GM18498 (cell line): ENCODE measurements around the gene CAMK1D.

Experiments used
- ATAC-seq: cut with Tn5 transposase; IDR thresholded peaks from one replicate; pipeline ENCODE4 v1.9.1; 2021; ENCODE audit warnings: mild to moderate bottlenecking, moderate library complexity; ENCODE audit not compliant: unreplicated experiment

Gene CAMK1D

DNA sequence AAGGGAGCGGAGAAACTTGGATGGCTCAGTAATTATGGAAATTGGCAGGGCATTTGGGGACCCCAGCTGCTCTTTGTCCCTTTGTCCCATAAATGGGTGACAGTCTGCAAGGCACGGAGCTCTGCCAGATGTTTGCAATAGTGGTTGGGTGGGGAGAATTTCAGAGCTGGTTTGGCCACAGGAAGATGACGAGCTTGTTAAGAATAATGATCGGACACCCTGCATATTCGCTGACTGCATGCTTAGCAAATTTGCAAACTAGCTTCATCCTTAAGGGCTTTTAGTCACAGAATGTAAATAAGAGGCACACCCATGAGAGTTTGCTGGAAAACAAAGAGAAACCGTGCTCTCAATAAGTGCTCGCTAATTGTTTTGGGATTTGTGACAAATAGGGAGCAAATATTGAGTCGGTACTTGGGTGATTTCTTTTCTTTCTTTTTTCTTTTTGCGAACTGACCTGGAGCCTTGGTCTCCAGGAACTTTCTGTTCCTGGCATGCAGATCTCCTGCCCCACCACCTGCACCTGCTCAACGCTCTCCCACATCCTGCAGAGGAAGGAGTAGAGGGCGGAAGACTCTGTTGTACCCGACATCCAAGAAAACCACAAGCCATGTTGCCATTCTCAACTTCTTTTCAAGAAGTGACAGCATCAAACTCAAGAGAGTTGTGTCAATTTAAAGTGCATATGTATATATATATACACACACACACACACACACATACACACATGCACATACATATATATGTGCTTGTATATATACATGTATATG lies 238.9 kb downstream of the CAMK1D start:
- ATAC-seq = no peak

DNA sequence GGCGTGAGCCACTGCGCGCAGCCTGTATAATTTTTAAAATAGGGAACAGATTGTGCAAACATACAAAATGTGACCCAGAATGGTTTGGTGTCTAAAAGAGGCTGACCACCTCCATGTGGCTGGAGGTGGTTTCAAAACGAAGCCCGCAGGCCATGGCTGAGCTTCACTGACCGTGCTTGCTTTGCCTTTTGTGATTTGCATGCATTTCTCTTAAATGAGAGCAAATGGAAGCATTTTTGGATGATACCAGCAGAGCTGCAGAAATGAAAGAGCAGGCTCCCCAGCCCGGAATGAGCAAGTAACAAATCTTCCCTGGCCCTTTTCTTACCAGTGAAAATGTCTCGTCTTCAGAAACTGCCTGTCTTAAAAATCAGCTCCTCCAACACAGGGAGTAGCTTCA lies 239.9 kb downstream of the CAMK1D start:
- ATAC-seq = no peak

DNA sequence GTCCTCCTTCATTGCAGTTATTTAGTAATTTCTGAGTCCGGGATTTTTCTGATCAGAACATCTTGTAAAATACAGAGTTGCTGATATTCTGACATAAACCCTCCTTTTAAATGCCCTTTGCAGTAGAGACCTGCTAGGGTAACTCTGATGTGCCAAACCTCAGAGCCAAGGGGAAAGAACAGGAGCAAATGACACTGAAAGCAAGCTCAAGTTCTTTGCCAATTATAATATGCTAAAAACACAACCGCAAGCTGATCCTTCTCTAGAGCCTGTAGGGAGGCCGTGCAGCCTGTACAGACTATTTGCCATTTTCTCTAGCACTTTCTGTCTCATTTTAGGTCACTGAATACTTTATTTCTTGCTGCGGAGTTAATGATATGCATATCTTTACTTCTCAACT lies 240.4 kb downstream of the CAMK1D start:
- ATAC-seq = no peak

DNA sequence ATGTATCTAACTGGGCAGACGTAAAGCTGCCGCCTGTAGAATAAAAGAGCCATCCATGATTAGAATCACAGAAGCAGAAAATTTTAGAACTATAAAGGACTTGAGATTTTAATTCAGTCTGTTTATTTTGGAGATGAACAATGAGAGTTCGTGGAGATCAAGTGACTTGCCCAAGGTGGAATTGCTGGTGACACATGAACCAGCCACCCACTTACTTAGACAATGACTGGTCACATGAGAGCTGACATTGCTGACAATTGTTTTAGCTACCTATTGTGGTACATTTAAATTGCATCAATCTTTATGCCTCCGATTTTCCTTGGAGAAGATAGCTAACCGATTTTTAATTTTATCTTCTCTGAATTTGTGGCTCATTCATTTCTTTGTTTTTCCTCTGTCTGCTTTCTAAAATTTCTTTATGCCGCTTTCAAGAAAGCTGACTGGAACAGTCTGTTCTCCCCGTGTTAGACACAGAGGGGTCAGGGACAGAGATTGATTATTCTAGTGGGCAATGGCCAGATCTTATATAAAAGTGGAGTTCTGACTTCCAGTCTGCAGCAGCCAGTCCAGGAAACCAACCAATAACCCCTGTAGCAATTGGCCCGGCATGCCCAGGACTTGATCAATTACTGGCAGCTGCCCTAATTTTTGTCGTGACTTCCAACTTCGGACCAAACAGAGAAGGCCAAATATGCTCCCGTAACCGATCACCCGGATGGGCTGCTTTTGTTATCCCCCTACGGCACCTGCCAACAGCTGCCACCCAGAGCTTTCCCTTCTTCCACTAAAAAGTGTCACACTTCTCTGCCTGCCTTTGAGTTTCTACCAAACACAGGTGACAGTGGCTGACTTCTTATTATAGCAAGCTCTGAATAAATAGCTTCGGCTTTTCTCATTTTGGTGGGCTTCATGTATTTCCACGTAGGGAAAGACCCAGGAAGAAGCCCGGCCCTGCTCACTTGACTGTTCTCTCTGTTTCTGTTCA lies 241.6 kb downstream of the CAMK1D start:
- no peak for ATAC-seq

DNA sequence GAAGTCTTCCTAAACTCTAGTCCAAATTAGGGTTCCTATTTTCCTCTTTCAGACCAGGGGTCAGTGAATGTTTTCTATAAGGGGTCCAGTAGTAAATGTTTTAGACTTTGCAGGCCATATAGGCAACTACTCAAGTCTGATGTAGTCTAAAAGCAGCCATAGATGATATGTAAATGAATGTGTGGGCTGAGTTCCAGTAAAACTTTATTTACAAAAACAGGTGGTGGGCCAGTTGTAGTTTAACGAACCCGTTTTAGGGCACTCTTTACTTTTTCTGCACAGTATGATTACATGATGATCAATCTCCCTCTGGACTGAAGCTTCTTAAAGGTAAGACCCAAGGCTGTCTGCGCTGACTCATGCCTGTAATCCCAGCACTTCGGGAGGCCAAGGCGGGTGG lies 243.6 kb downstream of the CAMK1D start:
- ATAC-seq = no peak

DNA sequence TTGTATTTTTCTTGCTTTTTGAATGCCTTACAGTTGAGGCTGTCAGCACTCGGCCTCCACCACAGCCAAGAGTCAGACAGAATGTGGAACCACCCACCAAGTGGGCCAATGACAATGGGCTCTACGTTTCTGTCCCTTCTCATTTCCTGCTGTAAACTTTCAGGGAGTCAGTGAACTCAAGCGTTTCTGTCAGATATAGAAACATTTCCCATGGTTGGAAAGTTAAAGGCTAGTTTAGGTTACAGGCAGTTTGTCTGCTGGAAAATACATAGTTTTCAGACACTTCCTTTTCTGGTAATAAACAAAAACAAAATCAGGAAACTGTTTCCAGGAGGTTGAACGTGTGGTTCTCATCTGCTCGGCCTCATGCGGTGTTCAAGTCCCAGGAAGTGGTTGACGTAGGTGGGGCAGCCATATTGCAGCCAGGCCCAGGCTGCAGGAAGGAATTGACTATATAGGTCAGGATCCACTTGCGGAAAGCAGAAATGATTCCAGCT lies 245.1 kb downstream of the CAMK1D start:
- ATAC-seq = no peak

DNA sequence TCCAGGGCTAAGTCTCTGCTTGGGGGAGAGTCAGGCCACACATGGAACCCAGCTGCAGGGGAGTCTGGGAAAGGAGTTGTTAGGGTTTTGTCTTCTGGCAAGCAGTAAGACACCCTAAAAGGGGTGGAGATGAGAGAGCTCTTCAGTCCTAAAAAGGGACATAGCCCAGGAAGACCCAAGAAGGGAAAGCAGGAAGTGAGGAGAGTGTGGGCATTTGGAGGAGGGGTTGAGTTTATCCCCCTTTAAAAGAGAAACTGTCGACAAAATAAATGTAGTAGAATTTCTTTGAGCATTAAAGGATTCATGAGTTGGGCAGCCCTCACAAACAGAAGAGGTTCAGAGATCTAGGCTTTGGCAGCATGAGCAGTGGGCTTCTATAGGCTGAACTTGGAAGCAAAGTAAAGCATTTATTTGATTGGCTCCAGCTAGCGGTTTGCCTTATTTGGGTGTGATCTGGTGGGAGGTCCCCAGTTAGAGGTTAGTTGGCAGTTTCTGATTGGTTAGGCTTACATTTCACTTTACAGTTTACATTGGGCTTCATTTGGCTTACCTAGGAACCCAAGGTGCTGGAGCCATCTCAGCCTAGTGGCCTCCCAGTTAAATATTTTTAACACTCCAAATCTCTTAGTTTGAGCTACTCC lies 246.7 kb downstream of the CAMK1D start:
- no peak for ATAC-seq

DNA sequence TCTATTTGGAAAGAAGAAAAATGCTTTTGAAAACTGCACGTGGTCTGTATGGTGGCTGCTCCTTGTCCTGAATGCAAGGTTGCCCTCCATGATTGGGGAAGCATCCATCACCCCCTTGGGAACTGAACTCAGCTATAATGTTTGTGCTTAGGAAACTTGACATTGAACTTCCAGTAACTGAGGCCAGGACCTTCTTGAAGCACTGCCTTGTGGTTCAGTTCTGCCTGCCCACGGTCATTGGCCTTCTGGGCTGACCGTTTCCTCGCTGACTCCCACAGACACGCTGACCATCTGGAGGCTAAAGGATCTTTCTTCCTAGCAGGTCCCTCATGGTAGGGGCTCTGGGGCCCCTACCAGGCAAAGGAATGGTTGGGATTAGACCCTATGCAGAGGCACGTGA lies 247.8 kb downstream of the CAMK1D start:
- no peak for ATAC-seq

DNA sequence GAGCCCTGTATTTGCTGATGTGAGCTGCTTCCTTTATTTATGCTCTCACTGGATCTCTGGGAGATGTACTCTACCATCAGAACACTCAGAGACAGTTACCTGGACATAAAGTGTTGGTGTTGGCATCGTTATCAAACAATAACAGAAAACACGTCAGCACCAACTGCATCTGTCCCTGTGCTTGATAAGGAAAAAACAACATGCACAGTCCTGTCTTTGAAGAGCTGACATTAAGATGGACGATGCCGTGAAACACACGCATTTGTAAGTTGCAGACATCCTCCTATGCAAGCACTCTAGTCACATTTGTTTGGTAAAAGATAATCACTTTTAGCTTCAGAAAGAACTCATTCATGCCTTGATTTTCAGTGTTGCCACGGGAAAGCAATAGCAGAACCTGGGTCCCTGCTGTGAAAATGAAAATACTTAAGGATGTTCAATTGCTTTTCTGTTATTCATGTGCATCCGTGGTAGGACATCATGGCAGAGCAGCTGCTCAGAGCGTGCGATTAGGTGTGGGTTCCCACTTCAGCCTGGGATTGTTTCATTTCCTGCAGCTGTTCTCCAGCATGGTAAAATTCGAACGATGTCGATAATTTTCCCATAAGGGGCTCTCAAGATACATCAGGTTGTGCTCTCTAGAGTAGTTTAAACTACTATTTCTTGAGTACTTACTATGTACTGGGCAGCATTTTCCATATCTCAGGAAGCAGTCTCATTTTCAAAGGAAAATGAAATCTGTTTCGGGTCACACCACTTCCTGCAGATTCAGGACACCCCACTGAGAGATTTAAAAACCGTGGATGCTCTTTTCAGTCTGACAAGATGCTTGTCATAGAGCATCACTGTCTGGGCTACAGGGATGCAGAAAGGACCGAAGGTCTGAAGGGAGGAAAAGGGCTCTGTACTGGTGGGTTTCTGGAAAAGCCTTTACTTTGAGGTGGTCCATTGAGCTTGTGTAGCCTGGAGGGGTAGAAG lies 248.7 kb downstream of the CAMK1D start:
- ATAC-seq = no peak

DNA sequence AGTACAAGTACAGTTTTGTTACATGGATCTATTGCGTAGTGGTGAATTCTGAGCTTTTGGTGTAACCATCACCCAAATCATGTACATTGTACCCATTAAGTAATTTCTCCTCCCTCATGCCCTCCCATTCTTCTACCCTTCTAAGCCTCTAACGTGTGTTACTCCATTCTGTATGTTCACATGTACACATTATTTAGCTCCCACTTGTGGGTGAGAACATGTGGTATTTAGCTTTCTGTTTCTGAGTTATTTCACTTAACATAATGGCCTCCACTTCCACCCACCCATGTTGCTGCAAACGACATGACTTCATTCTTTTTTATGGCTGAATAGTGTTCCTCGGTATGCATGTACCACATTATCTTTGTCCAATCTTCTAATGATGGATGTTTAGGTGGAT lies 251.3 kb downstream of the CAMK1D start:
- ATAC-seq = no peak

DNA sequence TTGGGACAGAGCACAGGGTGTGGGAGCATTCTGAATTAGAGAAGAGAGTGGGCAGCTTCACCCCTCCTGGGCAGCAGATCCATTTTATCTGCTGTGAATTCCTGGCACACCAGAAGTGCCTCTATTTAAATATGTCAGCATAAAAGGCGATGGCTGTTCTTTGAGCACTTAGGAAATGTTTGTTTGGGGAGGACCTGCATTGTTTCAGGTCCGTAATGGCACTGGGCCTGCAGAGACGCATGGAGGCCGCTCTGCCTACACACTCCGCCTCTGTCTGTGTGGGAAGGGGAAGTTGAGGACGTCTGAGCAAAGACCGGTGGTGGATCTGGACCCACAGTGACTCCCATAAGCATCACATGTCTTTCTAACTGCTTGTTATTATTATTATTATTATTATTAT lies 253.2 kb downstream of the CAMK1D start:
- ATAC-seq = no peak

DNA sequence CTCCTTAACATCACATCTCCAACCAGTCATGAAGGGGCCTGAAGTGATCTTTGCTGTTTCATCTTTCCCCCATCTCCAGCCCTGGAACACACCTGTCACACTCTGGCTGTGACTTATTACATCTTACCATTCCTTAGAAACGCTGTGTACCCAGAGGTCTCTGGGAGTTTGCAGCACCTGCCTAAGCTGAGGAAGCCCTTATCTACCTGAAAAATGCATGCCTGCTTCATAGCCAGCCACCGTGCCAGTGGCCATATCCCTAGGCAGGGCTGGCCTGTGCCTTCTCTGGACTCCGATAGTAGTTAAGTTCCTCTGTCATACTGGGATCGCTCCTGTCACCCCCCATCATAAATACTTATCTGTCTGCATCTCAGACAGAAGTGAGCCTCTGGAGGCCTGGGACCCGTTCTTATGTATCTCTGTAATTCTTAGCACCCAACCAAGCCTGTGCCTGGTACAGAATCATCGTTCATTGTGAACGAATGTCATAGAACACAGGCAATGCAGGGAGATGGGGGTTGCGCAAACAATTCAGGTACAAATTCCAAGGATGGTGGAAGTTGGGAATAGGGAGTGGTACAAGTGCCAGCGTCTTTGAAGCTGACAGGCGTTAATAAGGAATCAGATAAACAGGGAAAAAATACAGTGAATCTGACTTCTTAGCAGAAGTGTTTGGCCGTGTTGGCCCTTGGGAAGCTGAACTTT lies 254.6 kb downstream of the CAMK1D start:
- no peak for ATAC-seq

DNA sequence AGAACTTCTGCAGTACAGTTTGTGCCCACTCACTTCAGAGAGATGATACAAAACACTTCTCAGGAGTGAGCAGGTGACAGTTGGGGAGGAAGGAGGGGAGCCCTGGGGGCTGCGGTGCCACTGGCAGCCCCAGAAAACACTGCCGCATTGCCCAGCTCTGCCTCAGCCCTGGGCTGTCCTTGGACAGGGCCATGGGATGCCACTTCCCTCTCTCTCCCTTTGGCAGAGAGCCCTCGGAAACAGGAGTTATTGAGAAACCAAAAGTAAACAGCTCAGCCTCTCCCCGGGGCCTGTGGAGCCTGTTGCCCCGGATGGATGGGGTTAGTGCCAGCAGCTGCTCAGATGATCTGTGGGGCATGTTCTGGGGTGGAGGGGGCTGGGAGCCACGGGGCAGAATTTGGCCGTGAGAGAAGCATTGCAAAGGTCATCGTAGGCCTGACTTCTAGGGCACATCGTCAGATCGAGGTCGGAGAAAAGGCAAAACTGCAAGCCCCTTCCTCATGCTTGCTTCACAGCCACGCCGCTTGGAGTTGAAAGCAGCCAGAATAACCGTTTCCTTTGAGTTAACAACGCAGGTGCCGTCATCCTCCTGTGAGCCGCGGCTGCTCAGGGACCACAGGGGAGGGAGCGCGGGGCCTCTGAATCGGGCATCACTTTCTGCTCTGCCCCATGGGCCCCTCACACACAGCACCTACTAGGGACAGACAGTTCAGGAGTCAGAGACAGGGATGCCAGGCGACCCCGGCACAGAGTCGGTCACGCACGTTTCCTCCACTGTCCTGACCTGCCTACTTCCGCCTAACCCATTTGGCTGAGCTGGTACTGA lies 256.4 kb downstream of the CAMK1D start:
- ATAC-seq = peak; percentile 89

DNA sequence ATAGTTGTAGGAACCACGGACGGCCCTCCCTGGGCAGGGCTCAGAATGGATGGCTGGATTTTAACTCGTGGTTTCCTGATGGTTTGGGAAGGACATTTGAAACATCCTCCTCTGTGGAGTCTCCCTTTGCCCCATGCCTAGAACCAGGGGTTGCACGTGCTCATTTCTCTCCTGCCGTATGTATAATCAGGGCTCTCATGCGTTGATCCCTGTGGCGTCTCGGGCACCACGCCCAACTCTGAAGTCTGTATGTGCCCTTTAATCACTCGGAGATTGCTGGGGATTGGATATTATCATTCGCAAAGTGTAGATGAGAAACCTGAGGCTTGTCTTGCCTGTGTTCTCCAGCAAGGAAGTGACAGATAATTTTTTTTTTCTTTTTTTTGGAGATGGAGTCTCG lies 257.1 kb downstream of the CAMK1D start:
- ATAC-seq = no peak

DNA sequence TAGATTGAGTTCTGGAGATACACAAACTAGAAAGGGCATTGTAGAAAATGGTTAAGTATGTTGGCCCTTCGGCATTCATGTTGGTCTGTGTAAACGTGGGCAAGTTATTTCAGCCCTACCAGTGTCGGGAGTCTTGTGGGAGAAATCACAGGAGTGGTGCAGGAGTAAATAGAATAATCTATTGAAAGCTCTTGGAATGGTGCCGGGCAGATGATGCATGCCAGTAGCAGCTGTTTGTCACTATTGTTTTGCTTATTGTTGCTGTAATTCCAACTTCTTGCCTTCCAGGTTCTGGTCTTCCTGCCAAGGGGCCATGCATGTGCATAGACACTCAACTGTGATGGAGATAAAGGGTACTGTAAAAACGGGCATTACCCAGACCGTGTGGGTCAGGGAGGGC lies 259.4 kb downstream of the CAMK1D start:
- no peak for ATAC-seq

DNA sequence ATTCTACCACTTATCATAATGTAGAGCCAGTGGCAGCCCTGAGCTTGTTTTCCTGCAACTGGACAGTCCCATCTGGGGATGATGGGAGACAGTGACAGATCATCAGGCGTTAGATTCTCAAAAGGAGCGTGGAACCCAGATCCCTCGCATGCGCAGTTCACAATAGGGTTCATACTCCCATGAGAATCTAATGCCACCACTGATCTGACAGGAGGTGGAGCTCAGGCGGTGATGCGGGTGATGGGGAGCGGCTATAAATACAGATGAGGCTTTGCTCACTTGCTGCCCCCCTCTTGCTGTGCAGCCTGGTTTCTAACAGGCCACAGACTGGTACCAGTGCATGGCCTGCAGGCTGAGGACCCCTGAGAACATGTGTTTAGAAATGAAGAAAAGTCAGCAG lies 260.1 kb downstream of the CAMK1D start:
- ATAC-seq = no peak

DNA sequence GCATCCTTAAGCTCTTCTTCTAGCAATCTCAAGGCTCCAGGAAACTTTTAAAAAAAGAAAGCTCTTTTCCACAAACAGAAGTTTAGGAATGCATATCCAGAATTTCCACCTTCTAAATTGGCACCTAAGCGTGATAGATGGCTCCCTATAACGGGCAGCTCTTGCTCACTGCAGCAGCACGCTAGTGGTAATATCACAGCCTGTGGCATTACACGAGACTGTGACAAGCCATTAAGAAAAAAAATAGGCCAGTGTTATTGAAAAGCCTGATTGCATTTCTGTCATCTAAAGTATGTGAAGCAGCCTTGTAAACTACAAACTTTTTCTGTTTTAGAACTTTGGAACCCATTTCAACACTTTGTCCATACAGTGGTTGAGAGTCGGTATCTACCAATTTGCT lies 263.8 kb downstream of the CAMK1D start:
- ATAC-seq = no peak

DNA sequence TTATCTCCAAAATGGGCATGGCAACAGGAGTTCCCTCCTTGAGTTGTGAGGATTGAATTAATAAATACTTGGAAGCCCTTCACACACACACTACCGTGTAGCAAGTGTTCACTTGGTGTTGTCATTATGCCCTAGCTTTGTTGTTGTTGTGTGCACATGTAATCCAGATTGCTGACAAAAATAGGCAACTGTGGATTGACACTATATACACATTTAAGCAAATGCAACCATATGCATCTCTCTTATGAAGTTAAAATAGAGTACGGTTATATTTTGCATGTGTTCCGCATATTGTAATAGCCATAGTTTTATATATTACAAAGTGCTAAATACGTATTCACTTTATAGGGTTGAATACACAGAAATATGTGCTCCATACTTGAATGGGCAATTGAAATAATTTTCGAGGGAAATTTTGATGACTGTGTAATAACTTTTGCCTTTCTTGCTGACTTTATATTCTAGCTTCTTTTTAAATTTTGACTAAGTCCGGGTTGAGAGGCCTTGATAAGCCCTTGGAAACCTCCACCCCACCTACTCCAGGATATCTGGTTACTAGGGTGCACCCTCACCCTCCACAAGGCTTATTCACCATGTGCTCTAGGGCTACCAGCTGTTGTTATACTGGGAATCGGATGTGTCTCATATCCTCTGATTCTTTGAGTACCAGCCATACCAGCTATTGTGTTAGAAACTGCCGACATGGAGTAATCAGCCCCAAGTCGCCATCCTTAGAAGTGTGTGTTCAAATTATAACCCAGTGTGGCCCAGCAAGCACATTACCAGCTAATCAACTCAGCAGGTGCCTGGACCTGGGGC lies 265.0 kb downstream of the CAMK1D start:
- ATAC-seq = no peak
